ENCODE measurements around the gene FHIT.

GRCh38 chr3:60048447-60048848 lies 1202.8 kb downstream of the FHIT start:
- TF ChIP-seq POLR2A (IDR thresholded peaks at IDR 0.05) (no peak), POLR2AphosphoS5 (IDR thresholded peaks at IDR 0.05) (no peak)
